GM19438 (cell line): Measurements from ENCODE around the gene TBC1D22A.

Experiments
- ATAC-seq: cut with Tn5 transposase; IDR thresholded peaks from one replicate; pipeline ENCODE4 v1.9.1; 2021; ENCODE audit warnings: low read depth; ENCODE audit not compliant: unreplicated experiment

The TBC1D22A gene

GRCh38 chr22:47198801-47199251 is 436.4 kb downstream of the TBC1D22A start:
- no peak for ATAC-seq

GRCh38 chr22:47199261-47199978 is 437.0 kb downstream of the TBC1D22A start:
- ATAC-seq: no peak

- no peak for ATAC-seq
Measured at GRCh38 chr22:47199979-47200272, 437.5 kb downstream of the TBC1D22A start.

- no peak for ATAC-seq
Measured at GRCh38 chr22:47200273-47201051, 438.0 kb downstream of the TBC1D22A start.

- no peak for ATAC-seq
Measured at GRCh38 chr22:47201186-47201995, 438.9 kb downstream of the TBC1D22A start.

GRCh38 chr22:47201996-47202818 is 439.8 kb downstream of the TBC1D22A start:
- ATAC-seq: no peak

- no peak for ATAC-seq
Measured at GRCh38 chr22:47202819-47203553, 440.5 kb downstream of the TBC1D22A start.

GRCh38 chr22:47203554-47203991 is 441.1 kb downstream of the TBC1D22A start:
- no peak for ATAC-seq

GRCh38 chr22:47204002-47204979 is 441.8 kb downstream of the TBC1D22A start:
- ATAC-seq: no peak

- no peak for ATAC-seq
Measured at GRCh38 chr22:47205081-47205491, 442.6 kb downstream of the TBC1D22A start.

GRCh38 chr22:47205554-47205953 is 443.1 kb downstream of the TBC1D22A start:
- no peak for ATAC-seq

GRCh38 chr22:47206164-47206563 is 443.7 kb downstream of the TBC1D22A start:
- ATAC-seq: no peak

- ATAC-seq: no peak
Measured at GRCh38 chr22:47206666-47207218, 444.3 kb downstream of the TBC1D22A start.

- no peak for ATAC-seq
Measured at GRCh38 chr22:47207387-47207786, 444.9 kb downstream of the TBC1D22A start.

- no peak for ATAC-seq
Measured at GRCh38 chr22:47207846-47208554, 445.6 kb downstream of the TBC1D22A start.

- no peak for ATAC-seq
Measured at GRCh38 chr22:47208630-47209029, 446.2 kb downstream of the TBC1D22A start.

GRCh38 chr22:47209040-47209514 is 446.6 kb downstream of the TBC1D22A start:
- no peak for ATAC-seq
